OCI-LY7 (cell line): ENCODE results near the gene MATCAP1. TPM values are rescaled to one million over a fixed set of nuclear protein-coding genes. Genes with fewer than 3 reads are reported as not detected.

Source experiments
- BruUV-seq: library from RNA; stranded (reverse); fragments of 400-500 nt; replicated peaks from 2 replicates; lab custom pipeline; 2021; lab: Mats Ljungman, UMichigan
- CTCF ChIA-PET: fragments of 300-600 bp; sonication (Branson Sonifier 250); formaldehyde crosslinking; loops from one replicate; lab custom pipeline; 2022; ENCODE audit warnings: antibody characterized with exemption; ENCODE audit not compliant: unreplicated experiment; lab: Charles Lee
- POLR2A ChIA-PET: fragments of 300-600 bp; sonication (Branson Sonifier 250); formaldehyde crosslinking; loops from one replicate; lab custom pipeline; 2022; ENCODE audit warnings: antibody characterized with exemption; lab: Charles Lee
- DNase-seq: peaks from one replicate; pipeline ENCODE4 v3.0.0-alpha.2; 2015; ENCODE audit warnings: low spot score
- H2AFZ ChIP-seq: fragments of 200-600 bp; sonication (generic), shearing (Covaris generic); 2 replicates; pipeline ENCODE4 v1.6.1; 2014; ENCODE audit warnings: mild to moderate bottlenecking, antibody characterized with exemption, low read length, moderate library complexity
- H3K27ac ChIP-seq: fragments of 200-600 bp; sonication (generic); 2 replicates; pipeline ENCODE4 v1.5.1; 2014; ENCODE audit warnings: mixed run types, low read depth, mild to moderate bottlenecking, moderate library complexity, low read length, inconsistent platforms; ENCODE audit not compliant: poor library complexity, severe bottlenecking
- H3K36me3 ChIP-seq: fragments of 200-600 bp; sonication (generic); 2 replicates; pipeline ENCODE4 v1.6.1; 2014; ENCODE audit warnings: mild to moderate bottlenecking, antibody characterized with exemption, low read length, moderate library complexity, mixed read lengths; ENCODE audit not compliant: insufficient read depth
- H3K4me1 ChIP-seq: fragments of 200-600 bp; sonication (generic); 2 replicates; pipeline ENCODE4 v1.5.1; 2014; ENCODE audit warnings: mild to moderate bottlenecking, low read length; ENCODE audit not compliant: insufficient read depth, poor library complexity, severe bottlenecking
- H3K4me2 ChIP-seq: fragments of 200-600 bp; sonication (generic); 2 replicates; pipeline ENCODE4 v1.6.1; 2014; ENCODE audit warnings: mild to moderate bottlenecking, low read length
- H3K4me3 ChIP-seq: fragments of 200-600 bp; sonication (generic); 2 replicates; pipeline ENCODE4 v1.5.1; 2014; ENCODE audit warnings: mild to moderate bottlenecking, low read depth, low read length; ENCODE audit not compliant: poor library complexity, severe bottlenecking
- H3K79me2 ChIP-seq: fragments of 200-600 bp; sonication (generic); 2 replicates; pipeline ENCODE4 v1.6.1; 2016; ENCODE audit warnings: low read depth, mild to moderate bottlenecking, low read length, moderate library complexity, mixed read lengths; ENCODE audit not compliant: insufficient read depth
- H3K9me2 ChIP-seq: fragments of 200-600 bp; sonication (generic); 2 replicates; pipeline ENCODE4 v1.6.1; 2016; ENCODE audit warnings: mild to moderate bottlenecking, low read length, mixed read lengths; ENCODE audit not compliant: insufficient read depth
- H3K9me3 ChIP-seq: fragments of 200-600 bp; sonication (generic); 2 replicates; pipeline ENCODE4 v1.6.1; 2014; ENCODE audit warnings: mild to moderate bottlenecking, mixed run types, low read length, mixed read lengths
- H4K20me1 ChIP-seq: fragments of 200-600 bp; sonication (generic); 2 replicates; pipeline ENCODE4 v1.6.1; 2014; ENCODE audit warnings: mild to moderate bottlenecking, antibody characterized with exemption, low read length, moderate library complexity, mixed read lengths; ENCODE audit not compliant: insufficient read depth
- EZH2phosphoT487 ChIP-seq: fragments of 200-600 bp; sonication (generic); IDR thresholded peaks from 2 replicates; pipeline ENCODE4 v1.6.1; 2018; ENCODE audit warnings: low read depth, borderline replicate concordance, mild to moderate bottlenecking, mixed run types, antibody characterized with exemption, low read length, moderate library complexity, mixed read lengths
- intact Hi-C: fragments of 100-400 bp; cut with micrococcal nuclease; formaldehyde crosslinking; loops from one replicate; pipeline ENCODE4 v1.10.0; 2022; ENCODE audit not compliant: unreplicated experiment
- total RNA-seq, 2 experiments: library from RNA; depleted of rRNA in 1 of 2; stranded (reverse); fragments of >200 nt in 1 of 2; shearing (Covaris generic) in 1 of 2; gene quantifications; 2 replicates each; pipeline ENCODE4 v1.2.3, GENCODE V29; 2014 to 2022
- TF ChIP-seq, protein P1 (sequence below): fragments of 200-600 bp; sonication (generic); conservative IDR thresholded peaks from 2 replicates; pipeline ENCODE4 v1.5.1; 2014; ENCODE audit warnings: mild to moderate bottlenecking, antibody characterized with exemption, low read length, moderate library complexity, mixed read lengths

MATCAP1 gene
- total RNA-seq, 2 experiments from 2014 or later = 22.9 to 39.6 TPM

GRCh38 chr16:67150047-67150832, 33.5 kb downstream of the MATCAP1 start:
- Histone ChIP-seq H3K9me3 (no peaks in the 10 kb centered on the region), H3K9me2 (no peaks in the 10 kb centered on the region), H3K36me3 (peaks cover 37% of the 10 kb centered on the region), H3K4me2 (no peak overlapping the region), H3K4me1 (no peaks in the 10 kb centered on the region), H3K79me2 (no peaks in the 10 kb centered on the region), H3K27ac (no peak overlapping the region), H4K20me1 (no peaks in the 10 kb centered on the region), H3K4me3 (no peak overlapping the region), H2AFZ (no peak overlapping the region)
- BruUV-seq = no TSS peak
- ChIA-PET POLR2A (no interaction called here), CTCF (no interaction called here)
- intact Hi-C loops = no loop called here
- TF ChIP-seq, protein P1, sequence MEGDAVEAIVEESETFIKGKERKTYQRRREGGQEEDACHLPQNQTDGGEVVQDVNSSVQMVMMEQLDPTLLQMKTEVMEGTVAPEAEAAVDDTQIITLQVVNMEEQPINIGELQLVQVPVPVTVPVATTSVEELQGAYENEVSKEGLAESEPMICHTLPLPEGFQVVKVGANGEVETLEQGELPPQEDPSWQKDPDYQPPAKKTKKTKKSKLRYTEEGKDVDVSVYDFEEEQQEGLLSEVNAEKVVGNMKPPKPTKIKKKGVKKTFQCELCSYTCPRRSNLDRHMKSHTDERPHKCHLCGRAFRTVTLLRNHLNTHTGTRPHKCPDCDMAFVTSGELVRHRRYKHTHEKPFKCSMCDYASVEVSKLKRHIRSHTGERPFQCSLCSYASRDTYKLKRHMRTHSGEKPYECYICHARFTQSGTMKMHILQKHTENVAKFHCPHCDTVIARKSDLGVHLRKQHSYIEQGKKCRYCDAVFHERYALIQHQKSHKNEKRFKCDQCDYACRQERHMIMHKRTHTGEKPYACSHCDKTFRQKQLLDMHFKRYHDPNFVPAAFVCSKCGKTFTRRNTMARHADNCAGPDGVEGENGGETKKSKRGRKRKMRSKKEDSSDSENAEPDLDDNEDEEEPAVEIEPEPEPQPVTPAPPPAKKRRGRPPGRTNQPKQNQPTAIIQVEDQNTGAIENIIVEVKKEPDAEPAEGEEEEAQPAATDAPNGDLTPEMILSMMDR = no peak
- no peak for TF ChIP-seq EZH2phosphoT487
- DNase-seq = no peak

- Histone ChIP-seq H3K4me2 (no peak overlapping the region), H4K20me1 (no peaks in the 10 kb centered on the region), H3K79me2 (no peaks in the 10 kb centered on the region), H3K27ac (no peak overlapping the region), H3K36me3 (peaks cover 43% of the 10 kb centered on the region), H3K4me1 (no peaks in the 10 kb centered on the region), H3K4me3 (no peak overlapping the region), H2AFZ (no peak overlapping the region), H3K9me2 (no peaks in the 10 kb centered on the region), H3K9me3 (no peaks in the 10 kb centered on the region)
- ChIA-PET CTCF (interaction anchor here (0.5 to 0.9 kb wide), 2 partner anchors 8 to 137 kb away, joined by 3 read pairs; no protein-coding TSS in a partner anchor), POLR2A (no interaction called here)
- intact Hi-C loops = no loop called here
- no peak for DNase-seq
- no peak for TF ChIP-seq EZH2phosphoT487
- TF ChIP-seq, protein P1 = no peak
- no TSS peak for BruUV-seq
Measured at GRCh38 chr16:67149276-67150046, 34.3 kb downstream of the MATCAP1 start.
